Brain microvascular endothelial cell (primary cell): Measurements from ENCODE around the gene VSIG10L.

Source experiments
- DNase-seq: peaks from one replicate; pipeline ENCODE4 v3.0.0-alpha.2; 2020
- H3K27ac ChIP-seq: fragments of 250-450 bp; sonication (Bioruptor Pico); 2 replicates; pipeline ENCODE4 v1.5.1; 2020; ENCODE audit warnings: mild to moderate bottlenecking, moderate library complexity
- H3K27me3 ChIP-seq: fragments of 250-450 bp; sonication (Bioruptor Pico); replicated peaks from 2 replicates; pipeline ENCODE4 v1.5.1; 2020; ENCODE audit warnings: mild to moderate bottlenecking
- H3K36me3 ChIP-seq: fragments of 250-450 bp; sonication (Bioruptor Pico); replicated peaks from 2 replicates; pipeline ENCODE4 v1.5.1; 2020; ENCODE audit warnings: mild to moderate bottlenecking
- H3K4me3 ChIP-seq: 2 replicates; pipeline ENCODE4 v1.5.1; 2011; ENCODE audit warnings: low read depth, mild to moderate bottlenecking, control low read depth, low read length, moderate library complexity
- in situ Hi-C: cut with HindIII; loops from 2 replicates; pipeline ENCODE4 v1.10.0; 2017; ENCODE audit warnings: low sequenced_read_pairs, low pct_ligation_motif_present
- TF ChIP-seq, protein P1 (sequence below): IDR thresholded peaks from 2 replicates; pipeline ENCODE4 v1.5.1; 2011; ENCODE audit warnings: low read depth, mild to moderate bottlenecking, moderate library complexity, low read length, control low read depth, inconsistent platforms; ENCODE audit errors: missing control alignments

VSIG10L gene

GRCh38 chr19:51361239-51361638 lies 19.3 kb upstream of the VSIG10L start:
- DNase-seq = no peak
- TF ChIP-seq, protein P1, sequence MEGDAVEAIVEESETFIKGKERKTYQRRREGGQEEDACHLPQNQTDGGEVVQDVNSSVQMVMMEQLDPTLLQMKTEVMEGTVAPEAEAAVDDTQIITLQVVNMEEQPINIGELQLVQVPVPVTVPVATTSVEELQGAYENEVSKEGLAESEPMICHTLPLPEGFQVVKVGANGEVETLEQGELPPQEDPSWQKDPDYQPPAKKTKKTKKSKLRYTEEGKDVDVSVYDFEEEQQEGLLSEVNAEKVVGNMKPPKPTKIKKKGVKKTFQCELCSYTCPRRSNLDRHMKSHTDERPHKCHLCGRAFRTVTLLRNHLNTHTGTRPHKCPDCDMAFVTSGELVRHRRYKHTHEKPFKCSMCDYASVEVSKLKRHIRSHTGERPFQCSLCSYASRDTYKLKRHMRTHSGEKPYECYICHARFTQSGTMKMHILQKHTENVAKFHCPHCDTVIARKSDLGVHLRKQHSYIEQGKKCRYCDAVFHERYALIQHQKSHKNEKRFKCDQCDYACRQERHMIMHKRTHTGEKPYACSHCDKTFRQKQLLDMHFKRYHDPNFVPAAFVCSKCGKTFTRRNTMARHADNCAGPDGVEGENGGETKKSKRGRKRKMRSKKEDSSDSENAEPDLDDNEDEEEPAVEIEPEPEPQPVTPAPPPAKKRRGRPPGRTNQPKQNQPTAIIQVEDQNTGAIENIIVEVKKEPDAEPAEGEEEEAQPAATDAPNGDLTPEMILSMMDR = no peak
- Histone ChIP-seq H3K27me3 (no peaks in the 10 kb centered on the region), H3K27ac (no peak overlapping the region), H3K4me3 (no peak overlapping the region), H3K36me3 (no peaks in the 10 kb centered on the region)
- in situ Hi-C loops = no loop called here

GRCh38 chr19:51359294-51359693 lies 17.4 kb upstream of the VSIG10L start:
- Histone ChIP-seq H3K36me3 (no peaks in the 10 kb centered on the region), H3K4me3 (no peak overlapping the region), H3K27me3 (no peaks in the 10 kb centered on the region), H3K27ac (peak overlapping the region; percentile 60)
- TF ChIP-seq, protein P1 = no peak
- in situ Hi-C loops = no loop called here
- DNase-seq = peak; percentile 83

DNA sequence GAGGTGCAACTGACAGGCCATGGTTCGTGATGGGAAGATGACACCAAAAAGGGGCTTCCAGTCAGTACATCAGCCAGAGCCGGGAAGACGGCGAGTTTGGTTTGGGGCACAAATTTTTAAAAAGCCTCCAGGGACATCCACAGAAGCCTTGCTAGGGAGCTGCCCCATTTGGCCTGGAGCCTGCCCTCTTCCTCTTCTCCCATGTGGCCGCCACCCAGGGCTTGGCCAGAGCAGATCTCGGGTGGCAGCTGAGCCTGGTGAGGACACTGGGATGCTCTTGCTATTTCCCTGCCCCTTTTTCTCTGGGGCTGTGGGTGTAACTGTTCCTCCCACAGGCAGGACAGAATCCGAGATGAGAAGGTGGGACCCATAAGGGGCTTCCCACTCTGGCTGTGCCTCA lies 16.0 kb upstream of the VSIG10L start:
- Histone ChIP-seq H3K27me3 (no peaks in the 10 kb centered on the region), H3K27ac (no peak overlapping the region), H3K4me3 (no peak overlapping the region), H3K36me3 (no peaks in the 10 kb centered on the region)
- TF ChIP-seq, protein P1 = no peak
- in situ Hi-C loops = no loop called here
- DNase-seq = no peak

- Histone ChIP-seq H3K4me3 (no peak overlapping the region), H3K27ac (no peak overlapping the region), H3K36me3 (peaks cover 4% of the 10 kb centered on the region), H3K27me3 (no peaks in the 10 kb centered on the region)
- in situ Hi-C loops = no loop called here
- TF ChIP-seq, protein P1 = no peak
- no peak for DNase-seq
These were observed 14.3 kb upstream of the VSIG10L start for GRCh38 chr19:51356159-51356801.

GRCh38 chr19:51354742-51355148 lies 12.8 kb upstream of the VSIG10L start:
- in situ Hi-C loops = no loop called here
- peaks cover 6% of the 10 kb centered on the region for H3K36me3 ChIP-seq
- TF ChIP-seq, protein P1 = no peak
- peak overlapping the region; percentile 0 for H3K27ac ChIP-seq
- no peaks in the 10 kb centered on the region for H3K27me3 ChIP-seq
- no peak overlapping the region for H3K4me3 ChIP-seq
- DNase-seq = peak; percentile 70

DNA sequence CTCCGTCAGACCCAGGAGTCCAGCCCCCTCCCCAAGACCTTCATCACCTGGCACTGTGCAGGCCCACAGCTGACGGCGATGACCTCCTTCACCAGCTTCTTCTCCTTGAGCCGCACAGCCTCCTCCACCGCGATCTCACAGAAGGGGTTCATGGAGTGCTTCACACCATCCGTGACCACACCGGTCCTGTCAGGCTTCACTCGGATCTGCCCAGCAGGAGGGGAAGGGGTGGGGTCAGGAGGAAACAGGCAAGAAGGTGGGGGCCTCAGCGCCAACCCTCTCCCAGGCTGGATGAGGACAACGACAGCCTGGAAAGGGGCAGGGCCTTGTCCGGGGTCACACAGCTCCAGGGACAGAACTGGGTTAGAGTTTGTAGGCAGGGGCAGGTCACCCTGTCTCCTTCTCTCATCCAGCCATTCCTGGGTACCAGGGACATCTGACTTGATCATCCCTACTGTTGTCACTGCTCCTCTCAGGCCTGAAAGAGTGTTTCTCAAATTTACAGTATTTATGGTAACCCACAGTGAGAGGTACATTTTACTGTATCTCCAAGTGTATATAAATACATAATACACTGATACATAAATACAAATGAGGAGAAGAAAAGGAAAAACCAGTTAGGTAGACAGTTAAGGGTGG lies 12.3 kb upstream of the VSIG10L start:
- in situ Hi-C loops = no loop called here
- no peaks in the 10 kb centered on the region for H3K27me3 ChIP-seq
- DNase-seq = peak; percentile 14
- peaks cover 6% of the 10 kb centered on the region for H3K36me3 ChIP-seq
- no peak overlapping the region for H3K4me3 ChIP-seq
- TF ChIP-seq, protein P1 = no peak
- peak overlapping the region; percentile 0 for H3K27ac ChIP-seq
